PC-9 (cell line): ENCODE results near the gene MTG1.

Experiments used
- EZH2 ChIP-seq: fragments of 200-600 bp; sonication (generic); IDR thresholded peaks from 2 replicates; pipeline ENCODE4 v1.8.0; 2017; ENCODE audit warnings: antibody characterized with exemption, low read depth
- TF ChIP-seq, protein P1 (sequence below): fragments of 200-600 bp; sonication (generic); conservative IDR thresholded peaks from 2 replicates; pipeline ENCODE4 v1.6.1; 2017; ENCODE audit warnings: mixed run types, antibody characterized with exemption, mild to moderate bottlenecking, moderate library complexity

DNA sequence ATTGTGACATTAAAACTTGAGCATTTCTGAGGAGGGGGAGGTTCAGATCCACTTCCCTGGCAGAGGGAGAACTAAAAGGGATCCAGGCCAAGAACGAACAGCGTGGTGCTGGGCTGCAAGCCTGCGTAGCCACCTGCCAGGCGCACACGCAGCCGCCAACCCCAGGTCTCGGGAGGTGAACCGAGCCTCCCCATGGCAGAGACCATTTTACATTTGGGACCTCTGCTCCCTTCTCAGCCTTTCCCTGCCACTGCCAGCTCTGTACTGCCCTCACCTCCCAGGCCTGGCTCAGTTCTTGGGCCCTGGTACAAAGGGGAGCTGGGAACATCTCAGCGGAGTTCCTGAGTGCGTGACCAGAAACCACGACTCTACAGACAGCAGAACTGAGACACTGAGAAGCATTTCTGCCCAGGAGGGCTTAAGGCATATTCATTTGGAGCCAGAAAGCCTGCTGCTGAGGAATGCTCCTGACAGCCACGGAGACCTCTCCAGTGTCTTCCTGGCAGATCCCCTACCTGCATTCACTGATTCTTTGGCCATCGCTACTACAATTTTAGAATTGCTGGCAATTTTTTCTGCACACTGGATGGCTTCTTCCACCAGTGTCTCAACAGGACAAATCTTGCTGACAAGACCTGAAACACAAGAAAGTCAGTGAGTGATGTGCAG, 28.4 kb upstream of the MTG1 start:
- TF ChIP-seq, protein P1, sequence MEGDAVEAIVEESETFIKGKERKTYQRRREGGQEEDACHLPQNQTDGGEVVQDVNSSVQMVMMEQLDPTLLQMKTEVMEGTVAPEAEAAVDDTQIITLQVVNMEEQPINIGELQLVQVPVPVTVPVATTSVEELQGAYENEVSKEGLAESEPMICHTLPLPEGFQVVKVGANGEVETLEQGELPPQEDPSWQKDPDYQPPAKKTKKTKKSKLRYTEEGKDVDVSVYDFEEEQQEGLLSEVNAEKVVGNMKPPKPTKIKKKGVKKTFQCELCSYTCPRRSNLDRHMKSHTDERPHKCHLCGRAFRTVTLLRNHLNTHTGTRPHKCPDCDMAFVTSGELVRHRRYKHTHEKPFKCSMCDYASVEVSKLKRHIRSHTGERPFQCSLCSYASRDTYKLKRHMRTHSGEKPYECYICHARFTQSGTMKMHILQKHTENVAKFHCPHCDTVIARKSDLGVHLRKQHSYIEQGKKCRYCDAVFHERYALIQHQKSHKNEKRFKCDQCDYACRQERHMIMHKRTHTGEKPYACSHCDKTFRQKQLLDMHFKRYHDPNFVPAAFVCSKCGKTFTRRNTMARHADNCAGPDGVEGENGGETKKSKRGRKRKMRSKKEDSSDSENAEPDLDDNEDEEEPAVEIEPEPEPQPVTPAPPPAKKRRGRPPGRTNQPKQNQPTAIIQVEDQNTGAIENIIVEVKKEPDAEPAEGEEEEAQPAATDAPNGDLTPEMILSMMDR = no peak
- TF ChIP-seq EZH2 = no peak
